HG03342 (cell line): Measurements from ENCODE around the gene ULK4.
"Not testable (repeated sequence)": the region's sequence is repeated elsewhere in the genome, so short reads cannot be mapped to it uniquely, and the experiment has no call there.

ENCODE experiments used
- ATAC-seq: cut with Tn5 transposase; IDR thresholded peaks from one replicate; pipeline ENCODE4 v1.9.1; 2021; ENCODE audit warnings: mild to moderate bottlenecking, moderate library complexity; ENCODE audit not compliant: unreplicated experiment

Gene ULK4

DNA sequence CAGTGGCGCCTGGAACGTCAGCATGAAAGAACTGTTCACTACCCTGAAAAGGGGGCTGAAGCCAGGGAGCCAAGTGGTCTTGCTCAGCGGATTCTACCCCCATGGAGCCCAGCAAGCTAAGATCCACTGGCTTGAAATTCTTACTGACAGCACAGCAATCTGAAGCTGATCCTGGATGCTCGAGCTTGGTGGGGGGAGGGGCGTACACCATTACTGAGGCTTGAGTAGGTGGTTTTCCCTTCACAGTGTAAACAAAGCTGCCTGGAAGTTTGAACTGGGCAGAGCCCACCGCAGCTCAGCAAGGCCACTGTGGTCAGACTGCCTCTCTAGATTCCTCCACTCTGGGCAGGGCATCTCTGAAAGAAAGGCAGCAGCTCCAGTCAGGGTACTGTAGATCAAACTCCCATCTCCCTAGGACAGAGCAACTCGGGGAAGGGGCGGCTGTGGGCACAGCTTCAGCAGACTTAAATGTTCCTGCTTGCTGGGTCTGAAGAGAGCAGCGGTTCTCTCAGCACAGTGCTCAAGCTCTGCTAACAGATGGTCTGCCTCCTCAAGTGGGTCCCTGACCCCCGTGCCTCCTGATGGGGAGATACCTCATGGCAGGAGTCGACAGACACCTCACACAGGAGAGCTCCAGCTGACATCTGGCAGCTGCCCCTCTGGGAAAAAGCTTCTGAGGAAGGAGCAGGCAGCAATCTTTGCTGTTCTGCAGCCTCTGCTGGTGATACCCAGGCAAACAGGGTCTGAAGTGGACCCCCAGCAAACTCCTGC lies 591.0 kb downstream of the ULK4 start:
- ATAC-seq = not testable (repeated sequence)

DNA sequence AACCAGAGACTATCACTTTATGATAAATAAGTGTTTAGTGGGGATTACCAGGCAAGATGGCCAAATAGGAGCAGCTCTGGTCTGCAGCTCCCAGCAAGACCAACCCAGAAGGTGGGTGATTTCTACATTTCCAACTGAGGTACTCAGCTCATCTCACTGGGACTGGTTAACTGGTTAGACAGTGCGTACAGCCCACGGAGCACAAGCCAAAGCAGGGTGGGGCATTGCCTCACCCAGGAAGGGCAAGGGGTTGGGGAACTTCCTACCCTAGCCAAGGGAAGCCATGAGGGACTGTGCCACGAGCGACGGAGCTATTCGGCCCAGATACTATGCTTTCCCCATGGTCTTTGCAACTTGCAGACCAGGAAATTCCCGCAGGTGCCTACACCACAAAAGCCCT lies 591.6 kb downstream of the ULK4 start:
- no peak for ATAC-seq

DNA sequence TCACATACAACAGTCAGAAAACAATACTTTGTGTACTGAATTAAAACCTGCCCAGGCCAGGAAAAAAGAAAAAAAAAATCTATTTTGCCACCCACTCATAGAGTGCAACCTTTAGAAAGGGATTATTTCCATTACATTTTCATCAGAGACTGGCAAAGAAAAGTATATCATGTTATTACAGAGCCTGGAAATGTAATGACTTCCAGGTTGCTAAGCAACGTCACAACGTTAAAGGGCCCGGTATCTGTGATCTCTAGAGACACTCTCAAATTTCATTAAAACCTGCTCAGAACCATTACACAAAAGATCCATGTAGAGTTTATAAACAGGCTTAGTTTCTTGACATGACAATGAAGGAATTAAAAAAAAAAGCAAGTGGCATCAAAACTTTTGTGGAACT lies 592.1 kb downstream of the ULK4 start:
- ATAC-seq = no peak

DNA sequence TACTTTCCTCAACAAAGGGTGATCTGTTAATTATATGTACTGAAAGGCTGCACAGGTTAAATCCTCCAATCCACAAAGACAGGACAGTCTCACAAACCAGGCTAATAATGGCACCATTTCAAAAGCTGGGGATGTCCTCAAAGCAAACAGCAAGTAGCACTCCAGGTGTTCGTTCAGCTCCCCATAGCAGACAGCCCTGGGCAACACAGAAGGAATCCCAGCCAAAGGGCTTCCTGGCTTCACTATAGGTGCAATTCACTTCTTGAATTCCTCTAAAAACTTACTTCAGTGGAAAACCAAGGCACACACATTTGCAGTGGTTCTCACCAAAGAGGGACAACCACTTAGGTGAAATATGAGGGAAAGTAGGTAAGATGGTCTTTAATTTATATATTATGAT lies 595.9 kb downstream of the ULK4 start:
- no peak for ATAC-seq

DNA sequence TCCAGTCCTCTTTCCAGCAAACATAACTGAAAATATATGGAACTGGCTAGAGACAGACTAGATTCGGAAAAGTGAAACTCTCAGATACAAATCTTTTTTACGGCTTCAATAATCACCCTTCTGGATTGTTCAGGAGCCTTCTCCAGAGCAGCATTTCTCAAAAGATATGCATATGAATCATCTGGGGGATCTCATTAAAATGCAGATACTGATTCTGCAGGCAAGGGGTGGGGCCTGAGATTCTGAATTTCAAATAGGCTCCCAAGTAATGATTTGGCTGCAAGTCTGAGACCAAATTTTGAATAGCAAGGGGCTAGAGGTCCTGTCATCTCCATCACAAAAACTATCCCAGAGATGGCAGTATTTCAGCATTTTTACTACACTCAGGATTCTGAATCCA lies 597.2 kb downstream of the ULK4 start:
- no peak for ATAC-seq

DNA sequence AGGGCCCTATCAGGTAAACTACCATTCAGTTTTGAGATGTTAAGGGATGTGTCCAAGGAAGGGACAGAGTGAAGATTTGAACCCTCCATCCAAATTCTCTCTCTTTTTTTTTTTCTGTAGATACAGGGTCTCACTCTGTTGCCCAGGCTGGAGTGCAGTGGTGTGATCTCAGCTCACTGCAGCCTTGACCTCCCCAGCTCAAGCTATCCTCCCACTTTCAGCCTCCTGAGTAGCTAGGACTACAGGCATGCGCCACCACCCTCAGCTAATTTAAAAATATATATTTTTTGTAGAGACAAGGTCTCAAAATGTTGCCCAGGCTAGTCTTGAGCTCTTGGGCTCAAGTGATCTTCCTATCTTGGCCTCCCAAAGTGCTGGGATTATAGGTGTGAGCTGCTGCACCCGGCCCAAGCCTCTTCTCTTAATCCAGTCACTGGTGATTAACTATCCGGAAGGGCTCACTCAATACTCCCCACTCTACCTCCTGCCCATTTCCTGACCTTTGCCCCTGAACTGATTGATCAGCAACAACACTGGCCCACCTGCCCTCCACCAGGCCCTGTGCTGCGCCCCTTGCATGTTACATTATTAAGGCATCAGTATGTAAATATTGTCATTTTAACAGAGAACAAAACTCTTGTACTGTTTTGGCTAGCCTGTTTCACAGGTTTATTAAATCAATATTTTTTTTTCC lies 597.9 kb downstream of the ULK4 start:
- ATAC-seq = no peak

DNA sequence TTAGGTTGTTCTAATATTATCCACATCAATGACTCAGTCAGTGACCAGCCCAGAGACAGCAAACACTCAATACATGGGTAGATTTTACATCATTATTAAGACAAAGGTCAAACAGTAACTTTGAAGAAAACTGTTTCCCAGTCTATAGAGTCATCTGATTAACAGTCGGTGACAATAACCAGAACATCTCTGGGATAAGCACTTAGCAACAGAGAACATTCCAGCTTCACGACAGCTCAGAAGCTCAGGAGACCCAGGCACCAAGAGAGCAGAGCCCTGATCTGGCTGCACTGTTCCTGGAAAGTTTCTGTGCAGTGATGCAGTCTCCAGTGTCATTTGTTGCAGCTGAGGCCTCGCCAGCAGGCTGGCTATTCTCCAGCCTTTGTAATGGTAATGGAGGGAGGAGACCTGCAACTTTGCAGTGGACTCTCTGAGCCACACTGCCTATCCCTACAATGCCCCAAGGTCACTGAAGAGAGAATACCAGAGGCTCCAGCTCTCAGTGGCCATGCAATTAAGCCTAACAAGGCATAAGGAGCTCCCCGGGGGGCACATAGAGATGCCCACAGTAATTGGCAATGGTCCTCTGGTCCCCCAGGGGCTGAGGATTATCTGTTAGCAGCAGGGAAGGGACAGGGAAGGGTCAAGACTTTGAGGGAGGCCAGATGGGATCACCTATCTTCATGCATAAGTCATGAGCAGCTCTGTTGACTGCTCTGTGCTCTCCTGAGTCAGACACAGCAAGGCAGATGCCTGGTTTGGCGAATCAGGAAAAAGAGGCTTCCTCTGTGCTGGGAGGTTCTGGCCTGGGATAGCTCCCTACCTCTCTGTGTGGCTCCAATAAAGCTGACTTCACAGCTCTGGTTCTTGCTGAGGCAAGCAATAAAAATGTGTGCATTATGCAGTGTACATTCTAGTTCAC lies 599.0 kb downstream of the ULK4 start:
- no peak for ATAC-seq

DNA sequence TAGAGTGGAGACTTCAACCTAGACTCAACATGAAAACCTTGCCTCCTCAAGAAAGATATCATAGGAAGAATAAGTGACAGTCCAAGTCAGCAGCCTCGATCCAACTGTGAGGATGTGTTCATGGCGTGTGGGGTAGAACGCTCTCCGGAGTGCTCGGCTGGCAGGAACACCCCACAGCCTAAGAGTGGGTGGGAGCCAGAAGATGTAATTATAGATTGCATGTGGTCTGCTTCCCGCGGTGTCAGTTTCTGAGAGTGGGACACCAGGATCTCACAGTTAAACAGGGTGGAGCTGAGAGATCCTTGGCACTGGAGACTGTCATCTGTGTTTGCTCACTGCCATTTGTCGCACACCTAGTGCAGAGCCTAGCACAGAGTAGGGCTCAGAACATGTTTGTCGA lies 604.6 kb downstream of the ULK4 start:
- no peak for ATAC-seq

DNA sequence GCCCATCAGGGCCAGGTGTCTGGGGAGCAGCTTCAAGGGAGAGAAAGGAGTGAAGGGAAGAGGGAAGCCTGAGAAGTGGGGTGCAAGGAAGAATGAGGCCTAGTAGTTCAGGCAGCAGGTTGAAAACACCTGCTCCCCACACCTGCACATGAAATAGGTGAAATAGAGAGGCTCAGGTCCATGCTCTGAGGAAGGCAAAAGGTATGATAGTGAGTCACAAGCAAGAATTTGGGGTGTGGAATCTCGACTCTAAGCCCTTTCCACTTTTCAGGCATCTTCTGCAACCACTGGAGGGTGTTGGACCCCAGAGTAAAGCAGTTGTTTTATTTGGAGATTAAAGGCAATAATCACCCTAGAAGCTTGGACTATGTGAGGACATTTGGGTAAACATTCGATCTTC lies 605.1 kb downstream of the ULK4 start:
- no peak for ATAC-seq

DNA sequence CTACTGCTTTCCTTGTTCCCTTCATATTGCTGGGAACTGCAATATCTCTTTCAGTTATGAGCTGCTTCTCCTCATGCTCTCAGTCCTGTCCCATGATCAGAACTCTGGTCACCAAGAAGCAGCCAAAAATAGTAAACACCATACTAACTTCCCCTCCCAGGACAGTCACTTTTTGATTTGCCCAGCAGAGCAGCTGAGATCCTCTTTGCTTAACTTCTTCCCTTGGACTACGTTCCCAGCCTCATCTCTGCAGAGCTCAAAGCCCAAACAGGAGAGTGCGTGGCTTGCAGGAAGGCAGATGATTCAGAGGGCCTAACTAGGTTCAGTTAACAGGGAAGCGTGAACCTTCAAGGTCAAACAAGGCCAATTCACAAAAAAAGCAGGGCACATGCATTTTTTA lies 609.4 kb downstream of the ULK4 start:
- ATAC-seq = no peak

DNA sequence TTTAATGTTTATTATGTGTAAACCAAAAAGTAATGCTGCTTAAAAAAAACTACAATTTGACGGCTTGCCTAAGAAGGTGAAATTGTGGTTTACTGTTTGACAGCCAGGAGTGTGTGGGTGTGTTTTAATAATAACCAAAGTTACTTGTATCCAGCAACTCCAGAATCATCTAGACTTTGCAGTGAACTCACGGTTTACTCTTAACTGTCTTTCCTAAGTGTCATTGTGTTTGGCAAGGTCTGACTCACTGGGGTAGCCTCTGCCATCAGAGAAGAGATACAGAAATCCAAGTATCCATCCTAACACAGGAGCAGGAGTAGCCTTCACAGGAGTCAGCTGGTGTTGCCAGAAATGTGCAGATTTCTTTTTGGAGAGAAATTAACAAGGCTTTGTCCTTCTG lies 611.5 kb downstream of the ULK4 start:
- ATAC-seq = no peak

DNA sequence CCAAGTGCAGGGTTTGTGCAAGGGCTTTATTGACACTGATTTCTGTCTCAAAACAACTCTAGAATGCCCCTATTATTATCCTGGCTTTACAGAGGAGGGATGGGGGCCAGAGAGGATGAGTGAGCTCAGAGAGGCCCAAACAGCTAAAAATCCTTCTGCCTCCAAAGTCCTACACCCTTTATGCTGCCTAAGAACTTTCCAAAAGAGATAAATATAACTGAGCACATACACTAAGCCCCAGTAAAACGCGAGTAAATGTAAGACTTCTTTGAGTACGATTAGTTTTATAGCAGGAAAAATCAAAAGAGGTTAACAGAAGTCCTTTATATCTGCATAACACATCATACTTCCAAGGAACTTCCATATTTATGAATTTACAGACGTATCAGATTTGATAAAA lies 613.5 kb downstream of the ULK4 start:
- ATAC-seq = no peak

DNA sequence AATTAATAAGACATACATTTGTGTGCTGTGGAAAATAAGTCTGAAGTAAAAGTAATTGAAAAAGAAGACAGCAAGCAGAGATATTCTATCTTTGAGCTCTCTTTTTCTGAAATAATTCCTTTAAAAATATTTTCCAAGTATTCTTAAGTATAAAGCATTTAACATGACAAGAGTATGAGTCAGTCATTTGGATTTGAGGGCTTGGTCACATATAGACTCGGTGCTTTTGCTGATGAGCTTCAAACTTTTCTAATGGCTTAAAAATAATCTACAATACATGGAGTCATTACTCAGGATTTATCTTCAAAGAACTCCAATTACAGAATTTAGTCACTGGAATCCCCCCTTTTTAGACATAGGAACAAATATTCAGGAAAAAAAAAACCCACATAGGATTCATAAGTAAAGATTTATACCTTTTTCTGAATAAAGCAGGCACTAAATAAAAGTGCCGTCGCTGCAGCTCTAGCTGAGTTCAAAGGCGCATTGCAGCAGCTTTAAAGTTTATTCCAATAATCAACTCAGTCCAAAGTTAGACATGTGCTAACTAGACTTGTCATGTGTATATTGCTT lies 615.1 kb downstream of the ULK4 start:
- no peak for ATAC-seq

DNA sequence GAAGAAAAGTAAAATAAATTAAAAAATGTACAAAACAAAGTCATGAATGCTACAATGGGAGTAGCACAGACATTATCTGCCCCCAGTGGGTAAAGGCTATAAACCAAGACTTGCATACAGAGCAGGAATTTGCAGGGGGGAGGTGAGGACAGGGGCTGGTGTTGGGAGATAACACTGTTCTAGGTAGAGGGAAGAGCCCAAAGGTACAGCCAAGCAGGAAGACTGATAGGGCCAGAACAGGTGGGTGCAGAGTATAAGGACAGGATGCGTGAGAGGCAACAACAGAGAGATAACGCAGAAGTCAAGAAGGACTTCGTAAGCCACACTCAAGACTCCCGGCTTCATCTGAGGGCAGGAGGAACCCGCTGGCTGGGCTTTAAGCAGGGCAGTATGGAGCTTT lies 616.1 kb downstream of the ULK4 start:
- ATAC-seq = no peak

DNA sequence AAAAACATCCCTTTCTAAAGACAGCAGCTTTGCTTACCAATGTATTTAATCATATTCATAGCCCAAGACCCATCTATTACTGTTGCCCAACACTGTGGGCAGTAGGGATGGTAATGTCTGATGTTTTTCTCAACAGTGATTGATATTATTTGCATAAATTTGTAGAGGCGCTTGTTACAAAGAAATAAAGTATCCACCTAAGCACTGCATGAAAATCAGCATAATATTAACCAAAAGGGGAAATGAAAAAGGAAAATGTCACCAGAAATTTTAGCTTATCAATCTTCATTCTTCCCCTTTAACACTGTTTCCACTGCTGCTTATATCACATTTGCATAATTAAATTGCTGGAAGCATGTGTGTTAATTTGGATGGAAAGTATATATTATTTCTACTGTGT lies 622.1 kb downstream of the ULK4 start:
- no peak for ATAC-seq

DNA sequence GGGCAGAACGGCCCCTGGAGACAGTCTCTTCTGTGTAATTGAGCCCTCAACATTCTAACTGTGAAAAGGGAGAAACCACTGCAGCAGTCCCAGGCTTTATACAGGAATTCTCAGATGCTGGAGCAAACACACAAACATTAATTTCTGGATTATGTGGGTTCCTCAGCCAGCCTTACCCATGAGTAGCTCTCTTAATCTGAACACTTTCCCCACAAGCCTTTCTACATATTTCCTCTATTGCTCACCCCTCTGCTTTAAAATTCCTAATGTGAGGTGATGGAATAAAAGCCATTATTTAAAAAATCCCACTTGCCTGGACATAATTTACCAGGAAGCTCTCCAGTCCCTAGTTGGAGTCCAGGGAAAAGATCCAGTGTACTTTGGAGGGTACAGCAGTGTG lies 623.6 kb downstream of the ULK4 start:
- no peak for ATAC-seq

DNA sequence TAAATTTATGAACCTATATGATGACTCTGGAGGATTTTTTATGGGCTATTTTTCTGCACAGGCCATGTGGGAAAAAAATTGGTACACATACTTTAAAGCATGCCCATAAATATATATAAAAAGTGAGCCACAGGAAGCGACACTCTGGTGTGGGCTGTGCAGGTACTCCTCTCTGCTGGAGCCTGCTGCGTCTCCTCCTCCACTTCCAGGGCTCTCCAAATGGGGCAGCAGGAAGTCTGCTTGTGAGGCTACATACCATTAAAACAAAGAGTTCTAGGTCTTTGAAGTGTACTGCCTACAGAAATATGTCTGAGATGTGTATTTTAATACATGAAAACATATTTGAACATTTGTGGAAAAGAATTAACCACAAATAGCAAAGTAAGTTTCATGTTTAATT lies 627.5 kb downstream of the ULK4 start:
- ATAC-seq = no peak

DNA sequence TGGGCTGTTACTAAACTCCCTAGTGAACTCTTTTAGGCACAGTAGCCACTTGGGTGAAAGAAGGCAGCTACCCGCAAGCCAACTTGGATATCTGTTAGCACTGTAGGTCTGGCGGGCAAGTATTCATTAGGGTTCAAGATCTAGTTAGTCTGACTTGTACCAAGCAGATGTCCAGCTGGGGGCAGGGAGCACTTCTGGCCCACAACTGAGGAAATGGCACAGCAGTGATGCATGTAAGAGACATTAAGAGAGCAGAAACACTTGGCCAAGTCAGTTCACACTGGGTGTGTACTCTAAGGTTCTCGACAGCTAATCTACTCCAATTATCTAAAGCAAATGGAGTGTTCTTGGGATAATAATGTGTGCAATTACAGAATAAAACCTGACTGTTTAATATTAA lies 630.9 kb downstream of the ULK4 start:
- ATAC-seq = no peak

DNA sequence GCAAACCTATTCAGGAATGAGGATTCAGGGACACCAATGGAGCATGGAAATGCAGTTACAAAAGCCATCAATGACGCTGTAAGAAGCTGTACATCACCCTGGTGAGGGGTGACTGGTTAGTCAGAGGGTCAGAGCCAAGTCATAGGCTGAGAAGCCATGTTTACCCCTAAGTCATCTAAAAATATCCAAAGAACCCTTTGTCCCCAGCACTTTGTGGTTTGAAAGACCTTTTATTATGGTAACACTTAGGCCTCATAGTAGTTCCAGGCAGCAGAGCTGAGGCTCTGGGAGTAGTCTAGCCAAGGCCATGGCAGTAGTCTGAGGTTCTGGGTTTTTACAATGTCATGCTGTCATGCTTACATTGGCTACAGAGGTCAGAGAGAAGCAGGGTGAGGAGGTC lies 631.4 kb downstream of the ULK4 start:
- no peak for ATAC-seq

DNA sequence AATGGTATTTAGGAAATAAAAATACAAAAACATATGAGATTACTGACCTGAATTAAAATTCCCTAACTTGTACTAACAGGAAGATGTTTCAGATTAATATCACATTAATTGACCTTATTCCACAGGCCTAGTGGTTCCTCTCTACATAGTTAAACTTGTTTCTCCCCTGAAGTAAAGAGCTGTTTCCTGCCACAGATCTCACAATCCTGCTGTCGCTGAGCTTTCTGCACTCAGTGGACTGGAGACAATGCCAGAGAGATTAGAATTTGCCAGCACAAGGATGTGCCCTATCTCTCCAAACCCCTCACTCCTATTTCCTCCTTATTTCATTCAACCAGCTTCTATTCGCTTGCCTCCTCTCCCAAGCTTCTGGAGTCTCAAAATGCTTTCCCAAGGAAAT lies 632.0 kb downstream of the ULK4 start:
- ATAC-seq = no peak

DNA sequence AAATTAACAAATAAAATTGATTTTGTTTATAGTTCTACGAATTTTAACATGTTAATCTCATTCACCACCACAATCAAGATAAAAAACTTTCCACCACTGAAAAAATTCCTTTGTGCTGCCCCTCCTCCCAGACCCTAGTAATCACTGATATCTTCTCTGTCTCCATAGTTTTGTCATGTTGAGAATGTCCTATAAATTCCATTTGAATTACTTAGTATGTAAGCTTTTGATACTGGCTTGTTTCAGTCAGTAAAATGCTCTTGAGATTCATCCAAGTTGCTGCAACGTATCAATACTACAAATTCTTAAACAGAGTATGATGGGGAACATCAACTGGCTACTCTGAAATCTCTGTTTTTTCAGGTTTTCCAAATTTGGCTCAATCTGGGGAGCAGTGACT lies 633.0 kb downstream of the ULK4 start:
- ATAC-seq = no peak
